Measurements from ENCODE around the gene USP51. TPM values are rescaled to one million over a fixed set of nuclear protein-coding genes. Genes with fewer than 3 reads are reported as not detected.
A peak's percentile ranks its signal among the peaks of the same experiment; 100 is the strongest.
"Not testable (repeated sequence)": the region's sequence is repeated elsewhere in the genome, so short reads cannot be mapped to it uniquely, and the experiment has no call there.

Gene USP51
- polyA plus RNA-seq, 1 experiment: 1.4 TPM

DNA sequence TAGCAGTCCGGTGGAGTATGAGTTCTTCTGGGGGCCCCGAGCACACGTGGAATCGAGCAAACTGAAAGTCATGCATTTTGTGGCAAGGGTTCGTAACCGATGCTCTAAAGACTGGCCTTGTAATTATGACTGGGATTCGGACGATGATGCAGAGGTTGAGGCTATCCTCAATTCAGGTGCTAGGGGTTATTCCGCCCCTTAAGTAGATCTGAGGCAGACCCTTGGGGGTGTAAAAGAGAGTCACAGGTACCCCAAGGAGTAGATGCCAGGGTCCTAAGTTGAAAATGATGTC lies 36.9 kb downstream of the USP51 start:
- Histone ChIP-seq H3K27ac (ENCODE audit: low read depth, low read length) (peak overlapping the region; percentile 89), H3K9me3 (ENCODE audit: control insufficient read depth, insufficient read depth, low read length) (no peaks in the 10 kb centered on the region), H3K27me3 (ENCODE audit: control insufficient read depth, insufficient read depth, low read length) (no peaks in the 10 kb centered on the region), H3K4me3 (ENCODE audit: low read depth, low read length) (peak overlapping the region; percentile 70)
- no peak for DNase-seq (ENCODE audit: low read depth, low spot score)
- TF ChIP-seq, protein P1, sequence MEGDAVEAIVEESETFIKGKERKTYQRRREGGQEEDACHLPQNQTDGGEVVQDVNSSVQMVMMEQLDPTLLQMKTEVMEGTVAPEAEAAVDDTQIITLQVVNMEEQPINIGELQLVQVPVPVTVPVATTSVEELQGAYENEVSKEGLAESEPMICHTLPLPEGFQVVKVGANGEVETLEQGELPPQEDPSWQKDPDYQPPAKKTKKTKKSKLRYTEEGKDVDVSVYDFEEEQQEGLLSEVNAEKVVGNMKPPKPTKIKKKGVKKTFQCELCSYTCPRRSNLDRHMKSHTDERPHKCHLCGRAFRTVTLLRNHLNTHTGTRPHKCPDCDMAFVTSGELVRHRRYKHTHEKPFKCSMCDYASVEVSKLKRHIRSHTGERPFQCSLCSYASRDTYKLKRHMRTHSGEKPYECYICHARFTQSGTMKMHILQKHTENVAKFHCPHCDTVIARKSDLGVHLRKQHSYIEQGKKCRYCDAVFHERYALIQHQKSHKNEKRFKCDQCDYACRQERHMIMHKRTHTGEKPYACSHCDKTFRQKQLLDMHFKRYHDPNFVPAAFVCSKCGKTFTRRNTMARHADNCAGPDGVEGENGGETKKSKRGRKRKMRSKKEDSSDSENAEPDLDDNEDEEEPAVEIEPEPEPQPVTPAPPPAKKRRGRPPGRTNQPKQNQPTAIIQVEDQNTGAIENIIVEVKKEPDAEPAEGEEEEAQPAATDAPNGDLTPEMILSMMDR (IDR thresholded peaks at IDR 0.05; ENCODE audit: low read depth, low read length): no peak
- CTCF ChIA-PET: no interaction called here
- POLR2A ChIA-PET: interaction anchor here (1.5 kb wide), 1 partner anchor 36 kb away, joined by 13 read pairs; the partner anchor contains the start of gene USP51

DNA sequence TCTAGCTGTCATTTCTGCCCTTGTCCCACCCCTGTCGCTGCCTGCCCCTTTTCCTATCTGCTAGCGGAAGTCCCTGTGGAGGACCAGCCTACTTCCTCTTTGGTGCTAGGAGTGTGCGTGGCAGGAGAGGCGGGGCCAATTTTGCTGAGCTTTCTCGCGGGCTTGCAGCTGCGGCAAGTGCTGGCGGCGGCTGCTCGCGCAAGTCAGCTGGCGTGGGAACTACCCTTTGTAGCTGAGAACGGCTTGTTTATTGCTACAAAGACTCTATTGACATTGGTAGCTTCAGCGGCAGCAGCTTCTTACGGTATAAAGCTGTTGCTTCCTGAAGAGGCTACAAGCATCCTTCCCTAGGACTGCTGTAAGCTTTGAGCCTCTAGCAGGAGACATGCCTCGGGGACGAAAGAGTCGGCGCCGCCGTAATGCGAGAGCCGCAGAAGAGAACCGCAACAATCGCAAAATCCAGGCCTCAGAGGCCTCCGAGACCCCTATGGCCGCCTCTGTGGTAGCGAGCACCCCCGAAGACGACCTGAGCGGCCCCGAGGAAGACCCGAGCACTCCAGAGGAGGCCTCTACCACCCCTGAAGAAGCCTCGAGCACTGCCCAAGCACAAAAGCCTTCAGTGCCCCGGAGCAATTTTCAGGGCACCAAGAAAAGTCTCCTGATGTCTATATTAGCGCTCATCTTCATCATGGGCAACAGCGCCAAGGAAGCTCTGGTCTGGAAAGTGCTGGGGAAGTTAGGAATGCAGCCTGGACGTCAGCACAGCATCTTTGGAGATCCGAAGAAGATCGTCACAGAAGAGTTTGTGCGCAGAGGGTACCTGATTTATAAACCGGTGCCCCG lies 37.4 kb downstream of the USP51 start, which contains the start of gene MAGEH1:
TSS of gene MAGEH1 (plus strand) at position 138 of the 843 bp plus-strand sequence. CDS start at position 386, 248 bp downstream.
- H3K27me3 ChIP-seq (ENCODE audit: control insufficient read depth, insufficient read depth, low read length): no peaks in the 10 kb centered on the region
- H3K4me3 ChIP-seq (ENCODE audit: low read depth, low read length): peak within 1 kb of the TSS; percentile 70
- DNase-seq (ENCODE audit: low read depth, low spot score): peak; percentile 53
- ChIA-PET CTCF (interaction anchor here (1.1 kb wide), 1 partner anchor 265 kb away, joined by 3 read pairs; the partner anchor contains the start of gene RRAGB), POLR2A (interaction anchor here (0.7 to 1.5 kb wide), 2 partner anchors 37 to 265 kb away, joined by 3 to 13 read pairs; partner anchors contain the start of genes RRAGB and USP51)
- peak within 1 kb of the TSS; percentile 89 for H3K27ac ChIP-seq (ENCODE audit: low read depth, low read length)
- TF ChIP-seq, protein P1 (IDR thresholded peaks at IDR 0.05; ENCODE audit: low read depth, low read length): no peak
- no peaks in the 10 kb centered on the region for H3K9me3 ChIP-seq (ENCODE audit: control insufficient read depth, insufficient read depth, low read length)

DNA sequence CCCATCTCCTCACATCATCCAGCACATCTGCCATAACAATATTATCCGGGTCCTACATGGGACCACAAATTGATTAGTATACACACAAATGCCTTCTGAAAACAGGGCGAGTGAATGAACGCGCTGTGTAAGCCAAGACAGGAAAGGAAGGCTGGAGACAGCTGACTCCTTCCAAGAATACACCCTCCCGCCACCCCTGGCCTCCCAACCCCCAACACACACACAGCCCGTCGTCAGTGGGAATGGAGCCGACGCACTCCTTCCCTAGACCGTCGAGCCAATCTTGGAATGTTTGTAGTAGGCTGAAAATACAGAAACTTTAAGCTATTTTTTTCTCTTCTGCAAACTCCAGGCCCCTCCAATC lies 38.0 kb downstream of the USP51 start:
- H3K9me3 ChIP-seq (ENCODE audit: control insufficient read depth, insufficient read depth, low read length): no peaks in the 10 kb centered on the region
- POLR2A ChIA-PET: interaction anchor here (0.7 to 1.5 kb wide), 2 partner anchors 38 to 266 kb away, joined by 3 to 13 read pairs; partner anchors contain the start of genes RRAGB and USP51
- TF ChIP-seq, protein P1 (IDR thresholded peaks at IDR 0.05; ENCODE audit: low read depth, low read length): no peak
- peak overlapping the region; percentile 89 for H3K27ac ChIP-seq (ENCODE audit: low read depth, low read length)
- no peaks in the 10 kb centered on the region for H3K27me3 ChIP-seq (ENCODE audit: control insufficient read depth, insufficient read depth, low read length)
- CTCF ChIA-PET: interaction anchor here (1.1 kb wide), 1 partner anchor 266 kb away, joined by 3 read pairs; the partner anchor contains the start of gene RRAGB
- DNase-seq (ENCODE audit: low read depth, low spot score): no peak
- H3K4me3 ChIP-seq (ENCODE audit: low read depth, low read length): peak overlapping the region; percentile 70

DNA sequence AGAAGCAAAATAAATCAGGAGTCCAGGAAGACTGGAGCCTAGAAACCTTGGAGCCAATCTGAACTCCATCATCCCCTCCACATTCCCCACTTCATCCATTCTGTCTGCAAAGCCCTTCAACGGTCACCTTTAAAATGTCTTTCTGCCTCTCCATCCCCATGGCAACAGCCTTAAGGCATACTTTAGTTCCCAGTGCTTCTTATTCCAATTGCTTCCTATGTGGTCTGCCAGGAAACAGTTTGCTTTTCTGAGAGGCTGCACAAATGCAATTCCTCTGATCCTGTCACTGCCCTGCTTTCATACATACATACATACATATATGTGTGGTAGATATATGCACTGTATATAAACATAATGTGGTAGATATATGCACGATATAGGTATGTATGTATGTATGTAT lies 38.5 kb downstream of the USP51 start:
- Histone ChIP-seq H3K9me3 (ENCODE audit: control insufficient read depth, insufficient read depth, low read length) (no peaks in the 10 kb centered on the region), H3K4me3 (ENCODE audit: low read depth, low read length) (peak overlapping the region; percentile 70), H3K27ac (ENCODE audit: low read depth, low read length) (no peak overlapping the region), H3K27me3 (ENCODE audit: control insufficient read depth, insufficient read depth, low read length) (no peaks in the 10 kb centered on the region)
- ChIA-PET CTCF (no interaction called here), POLR2A (no interaction called here)
- TF ChIP-seq, protein P1 (IDR thresholded peaks at IDR 0.05; ENCODE audit: low read depth, low read length): no peak
- DNase-seq (ENCODE audit: low read depth, low spot score): no peak

DNA sequence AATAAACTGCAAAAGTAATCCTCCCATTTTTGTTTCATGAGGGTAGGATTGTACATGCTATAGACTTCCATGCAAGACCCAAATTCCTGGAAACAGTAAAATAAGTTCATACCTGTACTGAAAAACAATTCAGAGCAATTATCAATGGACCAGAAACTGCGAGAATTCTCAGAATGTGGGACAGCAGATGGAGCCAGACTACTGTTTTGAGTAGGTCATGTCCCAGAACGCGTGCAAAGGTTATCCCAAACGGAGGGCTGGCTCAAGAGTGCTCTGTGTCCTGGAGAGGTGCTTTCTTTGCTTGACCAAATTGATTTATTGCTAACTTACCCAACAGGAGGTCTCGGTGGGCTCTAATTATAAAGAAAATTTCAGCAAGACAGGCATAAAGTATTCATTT lies 39.4 kb downstream of the USP51 start:
- DNase-seq (ENCODE audit: low read depth, low spot score): no peak
- H3K4me3 ChIP-seq (ENCODE audit: low read depth, low read length): no peak overlapping the region
- no peaks in the 10 kb centered on the region for H3K9me3 ChIP-seq (ENCODE audit: control insufficient read depth, insufficient read depth, low read length)
- TF ChIP-seq, protein P1 (IDR thresholded peaks at IDR 0.05; ENCODE audit: low read depth, low read length): peak; percentile 15; the same call in 1 of the 2 replicates
- H3K27ac ChIP-seq (ENCODE audit: low read depth, low read length): no peak overlapping the region
- CTCF ChIA-PET: no interaction called here
- H3K27me3 ChIP-seq (ENCODE audit: control insufficient read depth, insufficient read depth, low read length): no peaks in the 10 kb centered on the region
- POLR2A ChIA-PET: no interaction called here

DNA sequence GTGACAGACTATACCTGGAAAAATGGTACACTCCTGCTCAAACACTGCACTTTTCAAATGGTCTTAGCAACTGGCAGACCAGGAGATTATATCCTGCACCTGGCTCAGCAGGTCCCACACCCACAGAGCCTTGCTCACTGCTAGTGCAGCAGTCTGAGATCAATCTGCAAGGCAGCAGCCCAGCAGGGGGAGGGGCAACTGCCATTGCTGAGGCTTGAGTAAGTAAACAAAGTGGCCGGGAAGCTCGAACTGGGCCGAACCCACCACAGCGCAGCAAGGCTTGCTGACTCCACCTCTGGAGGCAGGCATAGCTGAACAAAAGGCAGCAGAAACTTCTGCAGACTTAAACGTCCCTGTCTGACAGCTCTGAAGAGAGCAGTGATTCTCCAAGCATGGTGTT lies 46.2 kb downstream of the USP51 start:
- DNase-seq (ENCODE audit: low read depth, low spot score); H3K4me3 ChIP-seq (ENCODE audit: low read depth, low read length); H3K9me3 ChIP-seq (ENCODE audit: control insufficient read depth, insufficient read depth, low read length); CTCF ChIA-PET; H3K27me3 ChIP-seq (ENCODE audit: control insufficient read depth, insufficient read depth, low read length); H3K27ac ChIP-seq (ENCODE audit: low read depth, low read length); POLR2A ChIA-PET: not testable (repeated sequence)

Data from AG04450 (cell line).